ENCODE data around the gene FGF3.

DNA sequence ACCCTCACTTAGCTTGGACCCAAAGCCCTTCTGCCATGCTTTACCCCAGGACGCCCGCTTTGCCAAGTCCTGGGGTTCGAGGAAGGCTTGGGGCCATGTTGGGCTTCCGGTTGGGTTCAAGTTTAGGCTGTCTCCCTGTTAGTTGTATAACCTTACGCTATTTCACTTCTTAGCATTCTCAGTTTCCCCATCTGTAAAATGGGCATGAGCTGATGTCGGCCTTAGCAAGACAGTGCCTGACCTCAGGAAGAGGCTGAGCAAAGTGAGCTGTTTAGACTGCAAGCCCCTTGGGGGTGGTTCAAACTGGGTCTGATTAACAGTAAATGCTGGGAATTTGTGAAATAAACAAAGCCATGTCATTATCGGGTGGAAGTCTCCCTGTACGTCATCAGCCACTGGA lies 40.8 kb downstream of the FGF3 start:
- no peak for TF ChIP-seq POLR2AphosphoS5 (IDR thresholded peaks at IDR 0.05)
- TF ChIP-seq, protein P1, sequence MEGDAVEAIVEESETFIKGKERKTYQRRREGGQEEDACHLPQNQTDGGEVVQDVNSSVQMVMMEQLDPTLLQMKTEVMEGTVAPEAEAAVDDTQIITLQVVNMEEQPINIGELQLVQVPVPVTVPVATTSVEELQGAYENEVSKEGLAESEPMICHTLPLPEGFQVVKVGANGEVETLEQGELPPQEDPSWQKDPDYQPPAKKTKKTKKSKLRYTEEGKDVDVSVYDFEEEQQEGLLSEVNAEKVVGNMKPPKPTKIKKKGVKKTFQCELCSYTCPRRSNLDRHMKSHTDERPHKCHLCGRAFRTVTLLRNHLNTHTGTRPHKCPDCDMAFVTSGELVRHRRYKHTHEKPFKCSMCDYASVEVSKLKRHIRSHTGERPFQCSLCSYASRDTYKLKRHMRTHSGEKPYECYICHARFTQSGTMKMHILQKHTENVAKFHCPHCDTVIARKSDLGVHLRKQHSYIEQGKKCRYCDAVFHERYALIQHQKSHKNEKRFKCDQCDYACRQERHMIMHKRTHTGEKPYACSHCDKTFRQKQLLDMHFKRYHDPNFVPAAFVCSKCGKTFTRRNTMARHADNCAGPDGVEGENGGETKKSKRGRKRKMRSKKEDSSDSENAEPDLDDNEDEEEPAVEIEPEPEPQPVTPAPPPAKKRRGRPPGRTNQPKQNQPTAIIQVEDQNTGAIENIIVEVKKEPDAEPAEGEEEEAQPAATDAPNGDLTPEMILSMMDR (IDR thresholded peaks at IDR 0.05 in 8 of 11, conservative IDR thresholded peaks at IDR 0.05 in 3 of 11), result no peak

Data from spleen (tissue), 7 donors.